Cardiac muscle cell (in vitro differentiated cells and primary cell): Measurements from ENCODE around the gene LCLAT1. TPM values are rescaled to one million over a fixed set of nuclear protein-coding genes. Genes with fewer than 3 reads are reported as not detected.

ENCODE experiments used
- DNase-seq, 2 donors: peaks; one replicate each; pipeline versions ENCODE4 v3.0.0 to v3.0.0-alpha.2; 2010 to 2017; ENCODE audit warnings: low read depth in 1 of 2, low spot score in 1 of 2
- H3K27ac ChIP-seq: fragments of 200-600 bp; sonication (generic); 2 replicates; pipeline ENCODE4 v1.5.1; 2016
- H3K27me3 ChIP-seq: fragments of 200-600 bp; sonication (generic); 2 replicates; pipeline ENCODE4 v1.6.0; 2016; ENCODE audit warnings: control low read depth
- H3K36me3 ChIP-seq: fragments of 200-600 bp; sonication (generic); 2 replicates; pipeline ENCODE4 v1.5.1; 2016; ENCODE audit warnings: control low read depth
- H3K4me1 ChIP-seq: fragments of 200-600 bp; sonication (generic); 2 replicates; pipeline ENCODE4 v1.8.1; 2017; ENCODE audit warnings: low read depth, mild to moderate bottlenecking, mixed run types
- H3K4me3 ChIP-seq: fragments of 200-600 bp; sonication (generic); 2 replicates; pipeline ENCODE4 v1.5.1; 2016; ENCODE audit warnings: mild to moderate bottlenecking
- H3K9me3 ChIP-seq: fragments of 200-600 bp; sonication (generic); 2 replicates; pipeline ENCODE4 v1.5.1; 2017; ENCODE audit warnings: low read depth, mild to moderate bottlenecking, control low read depth
- polyA plus RNA-seq: library from polyadenylated mRNA; unstranded; fragments of >200 nt; fragmentation: Nextera tagmentation; extraction: Ambion mirVana; gene quantifications from 2 replicates; pipeline ENCODE4 v1.2.1, GENCODE V29; 2016
- total RNA-seq: library from RNA; depleted of rRNA; stranded (reverse); fragments of >200 nt; gene quantifications from 2 replicates; pipeline ENCODE4 v1.2.3, GENCODE V29; 2016
- TF ChIP-seq, protein P1 (sequence below): IDR thresholded peaks from 2 replicates; pipeline ENCODE4 v1.5.1; 2012; ENCODE audit warnings: low read depth, mild to moderate bottlenecking, low read length

Gene LCLAT1
- total and polyA plus RNA-seq, 2 experiments from 2014 or later = 19.6 to 25.5 TPM

DNA sequence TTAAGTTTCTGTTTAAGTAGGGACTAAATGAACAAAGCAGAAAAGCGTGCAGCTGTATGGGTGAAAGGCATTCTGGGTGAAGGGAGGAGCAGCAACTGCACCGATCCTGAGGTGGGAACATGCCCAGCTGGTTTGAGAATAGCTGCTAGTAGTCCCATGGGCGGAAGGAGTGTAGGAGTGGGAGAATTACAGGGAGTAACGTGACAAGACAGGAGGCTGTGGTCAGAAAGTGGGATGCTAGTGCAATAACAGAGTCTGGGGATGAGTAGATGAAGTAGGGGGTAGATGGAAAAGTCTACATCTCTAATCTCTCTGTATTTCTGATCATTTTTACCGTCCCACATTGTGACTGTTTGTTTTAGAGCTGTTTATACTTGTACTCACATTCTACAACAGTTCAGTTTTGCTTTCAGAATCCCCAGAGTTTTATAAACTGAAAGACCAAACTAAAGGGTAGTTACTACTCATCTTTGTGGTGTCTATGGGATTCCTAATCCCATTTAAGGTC lies 118.9 kb downstream of the LCLAT1 start:
- TF ChIP-seq, protein P1, sequence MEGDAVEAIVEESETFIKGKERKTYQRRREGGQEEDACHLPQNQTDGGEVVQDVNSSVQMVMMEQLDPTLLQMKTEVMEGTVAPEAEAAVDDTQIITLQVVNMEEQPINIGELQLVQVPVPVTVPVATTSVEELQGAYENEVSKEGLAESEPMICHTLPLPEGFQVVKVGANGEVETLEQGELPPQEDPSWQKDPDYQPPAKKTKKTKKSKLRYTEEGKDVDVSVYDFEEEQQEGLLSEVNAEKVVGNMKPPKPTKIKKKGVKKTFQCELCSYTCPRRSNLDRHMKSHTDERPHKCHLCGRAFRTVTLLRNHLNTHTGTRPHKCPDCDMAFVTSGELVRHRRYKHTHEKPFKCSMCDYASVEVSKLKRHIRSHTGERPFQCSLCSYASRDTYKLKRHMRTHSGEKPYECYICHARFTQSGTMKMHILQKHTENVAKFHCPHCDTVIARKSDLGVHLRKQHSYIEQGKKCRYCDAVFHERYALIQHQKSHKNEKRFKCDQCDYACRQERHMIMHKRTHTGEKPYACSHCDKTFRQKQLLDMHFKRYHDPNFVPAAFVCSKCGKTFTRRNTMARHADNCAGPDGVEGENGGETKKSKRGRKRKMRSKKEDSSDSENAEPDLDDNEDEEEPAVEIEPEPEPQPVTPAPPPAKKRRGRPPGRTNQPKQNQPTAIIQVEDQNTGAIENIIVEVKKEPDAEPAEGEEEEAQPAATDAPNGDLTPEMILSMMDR = no peak
- Histone ChIP-seq H3K27ac (peak overlapping the region; percentile 87), H3K4me1 (peaks cover 22% of the 10 kb centered on the region), H3K36me3 (no peaks in the 10 kb centered on the region), H3K4me3 (no peak overlapping the region), H3K9me3 (no peaks in the 10 kb centered on the region), H3K27me3 (no peaks in the 10 kb centered on the region)
- peak in 1 of 2 donors; percentile 37 for DNase-seq

DNA sequence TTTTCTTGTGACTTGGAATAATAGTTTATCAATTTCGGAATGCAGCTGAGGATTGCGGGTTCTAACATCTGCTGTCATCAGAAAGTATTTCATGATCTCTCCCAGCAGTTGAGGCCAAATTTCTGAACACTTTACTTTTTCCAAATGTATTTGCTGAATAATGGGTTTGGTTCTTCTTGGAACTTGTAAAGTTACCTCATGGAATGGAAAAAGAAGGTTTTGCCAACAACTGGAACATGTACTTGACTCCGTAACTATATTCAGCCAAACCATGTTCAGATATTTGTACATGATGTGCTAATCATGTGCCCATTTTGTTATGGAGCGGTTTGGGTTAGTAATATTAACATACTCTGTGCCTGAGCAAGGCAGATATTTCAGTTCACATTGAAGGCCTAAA lies 119.6 kb downstream of the LCLAT1 start:
- H3K27me3 ChIP-seq = no peaks in the 10 kb centered on the region
- no peak overlapping the region for H3K4me3 ChIP-seq
- TF ChIP-seq, protein P1 = no peak
- H3K36me3 ChIP-seq = no peaks in the 10 kb centered on the region
- peak overlapping the region; percentile 87 for H3K27ac ChIP-seq
- peak in 1 of 2 donors; percentile 5 for DNase-seq
- H3K9me3 ChIP-seq = no peaks in the 10 kb centered on the region
- peaks cover 22% of the 10 kb centered on the region for H3K4me1 ChIP-seq

DNA sequence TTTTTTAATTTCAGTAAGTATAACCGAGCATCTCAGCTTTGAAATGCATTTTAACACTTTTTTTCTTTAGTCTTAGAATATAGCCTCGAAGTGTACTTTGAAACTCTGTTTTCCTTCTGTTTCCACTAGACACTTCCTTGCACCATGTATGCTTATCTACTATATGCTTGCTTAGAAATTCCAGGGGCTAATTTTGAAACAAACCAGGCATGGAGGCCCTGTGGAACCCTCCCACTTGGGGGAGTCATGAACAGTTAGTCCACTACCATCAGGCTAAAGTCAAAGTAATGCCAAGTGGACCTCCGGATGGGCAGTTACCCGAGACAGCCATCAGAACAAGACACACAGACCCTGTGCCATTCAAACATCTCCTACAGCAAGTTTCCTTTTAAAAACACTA lies 120.3 kb downstream of the LCLAT1 start:
- TF ChIP-seq, protein P1 = no peak
- Histone ChIP-seq H3K36me3 (no peaks in the 10 kb centered on the region), H3K4me3 (no peak overlapping the region), H3K27ac (peak overlapping the region; percentile 87), H3K9me3 (no peaks in the 10 kb centered on the region), H3K27me3 (no peaks in the 10 kb centered on the region), H3K4me1 (peaks cover 22% of the 10 kb centered on the region)
- DNase-seq = peak; percentile 10 to 80

DNA sequence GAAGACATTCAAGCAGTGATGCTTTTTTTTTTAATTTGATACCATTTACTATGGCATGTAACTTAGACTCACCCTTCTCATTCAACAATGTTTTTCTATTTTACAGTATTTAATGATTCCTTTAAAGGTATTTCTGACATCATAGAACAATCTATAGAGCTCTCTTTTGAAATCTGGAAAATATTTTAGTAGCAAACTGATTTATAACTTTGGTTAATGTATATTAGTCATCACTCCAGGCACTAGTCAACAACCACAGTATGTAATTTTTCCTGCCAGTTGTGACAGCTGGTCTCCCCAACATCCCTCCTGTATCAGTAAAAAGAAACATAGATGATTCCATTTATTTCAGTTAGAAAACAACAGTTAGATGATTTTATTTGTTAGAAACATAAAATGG lies 122.9 kb downstream of the LCLAT1 start:
- H3K4me3 ChIP-seq = no peak overlapping the region
- H3K27ac ChIP-seq = no peak overlapping the region
- H3K27me3 ChIP-seq = no peaks in the 10 kb centered on the region
- DNase-seq = no peak
- H3K9me3 ChIP-seq = no peaks in the 10 kb centered on the region
- TF ChIP-seq, protein P1 = no peak
- H3K36me3 ChIP-seq = no peaks in the 10 kb centered on the region
- H3K4me1 ChIP-seq = peaks cover 25% of the 10 kb centered on the region

DNA sequence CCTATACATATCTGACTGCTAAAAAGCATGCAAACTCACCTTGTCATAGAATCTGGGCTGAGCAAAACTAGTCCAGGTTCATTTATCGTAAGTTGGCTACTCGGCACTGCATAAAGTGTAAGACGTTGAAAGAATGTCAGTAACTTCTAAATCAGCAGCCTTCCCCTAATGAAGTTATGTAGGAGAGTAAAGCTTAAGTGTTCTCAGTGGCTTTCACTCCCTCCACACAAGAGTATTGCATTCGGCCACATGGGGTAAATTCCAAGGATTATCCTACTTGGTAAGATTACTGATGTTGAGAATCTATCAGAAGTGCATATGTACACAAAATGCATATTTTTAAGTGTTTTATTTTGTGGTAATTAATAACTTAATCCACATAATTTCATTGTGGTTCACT lies 130.1 kb downstream of the LCLAT1 start:
- H3K4me3 ChIP-seq = no peak overlapping the region
- TF ChIP-seq, protein P1 = no peak
- no peak overlapping the region for H3K27ac ChIP-seq
- H3K9me3 ChIP-seq = no peaks in the 10 kb centered on the region
- no peaks in the 10 kb centered on the region for H3K36me3 ChIP-seq
- DNase-seq = peak in 1 of 2 donors; percentile 33
- H3K27me3 ChIP-seq = no peaks in the 10 kb centered on the region
- H3K4me1 ChIP-seq = peaks cover 32% of the 10 kb centered on the region
